GM23338 (cell line): Measurements from ENCODE around the gene ESPN.

Experiments used
- EZH2 ChIP-seq: fragments of 200-600 bp; sonication (generic); IDR thresholded peaks from one replicate; pipeline ENCODE4 v1.8.0; 2017; ENCODE audit warnings: antibody characterized with exemption, mild to moderate bottlenecking, low read depth; ENCODE audit not compliant: unreplicated experiment
- POLR2AphosphoS5 ChIP-seq: IDR thresholded peaks from 2 replicates; pipeline ENCODE4 v1.6.1; 2016; ENCODE audit warnings: antibody characterized with exemption, low read depth
- STAT1 ChIP-seq: IDR thresholded peaks from one replicate; pipeline ENCODE4 v1.6.1; 2016; ENCODE audit warnings: antibody characterized with exemption; ENCODE audit not compliant: unreplicated experiment
- TF ChIP-seq, protein P1 (sequence below), 2 experiments: fragments of 200-600 bp in 1 of 2; sonication (generic) in 1 of 2; conservative IDR thresholded peaks; 2 replicates each; pipeline versions ENCODE4 v1.5.1 to v1.6.1; 2016 to 2017; ENCODE audit warnings: antibody characterized with exemption in 2 of 2, low read depth in 2 of 2, mild to moderate bottlenecking in 2 of 2, moderate library complexity in 1 of 2
- TF ChIP-seq, protein P2 (sequence below): IDR thresholded peaks from 2 replicates; pipeline ENCODE4 v1.6.1; 2016; ENCODE audit warnings: antibody characterized with exemption
- TF ChIP-seq, protein P3 (sequence below): IDR thresholded peaks from one replicate; pipeline ENCODE4 v1.6.1; 2018; ENCODE audit warnings: antibody characterized with exemption; ENCODE audit not compliant: unreplicated experiment

DNA sequence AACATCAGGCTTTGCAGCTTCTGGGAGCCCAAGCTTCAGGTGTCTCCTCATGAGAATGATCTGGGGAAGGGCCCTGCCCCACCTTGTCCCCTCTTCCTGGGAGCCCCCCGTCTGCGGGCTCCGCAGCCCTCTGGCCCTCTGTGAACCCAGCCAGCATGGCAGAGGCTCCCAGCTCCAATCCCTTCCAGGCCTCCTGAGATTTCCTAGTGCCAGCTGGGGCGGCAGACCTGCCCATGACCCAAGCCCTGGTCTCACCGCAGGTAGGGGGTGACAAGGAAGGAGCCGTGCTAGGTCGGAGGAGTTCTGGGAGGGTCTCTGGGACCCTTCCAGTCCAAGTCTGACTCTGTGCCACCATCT is 59.2 kb downstream of the ESPN start:
- TF ChIP-seq, protein P1, sequence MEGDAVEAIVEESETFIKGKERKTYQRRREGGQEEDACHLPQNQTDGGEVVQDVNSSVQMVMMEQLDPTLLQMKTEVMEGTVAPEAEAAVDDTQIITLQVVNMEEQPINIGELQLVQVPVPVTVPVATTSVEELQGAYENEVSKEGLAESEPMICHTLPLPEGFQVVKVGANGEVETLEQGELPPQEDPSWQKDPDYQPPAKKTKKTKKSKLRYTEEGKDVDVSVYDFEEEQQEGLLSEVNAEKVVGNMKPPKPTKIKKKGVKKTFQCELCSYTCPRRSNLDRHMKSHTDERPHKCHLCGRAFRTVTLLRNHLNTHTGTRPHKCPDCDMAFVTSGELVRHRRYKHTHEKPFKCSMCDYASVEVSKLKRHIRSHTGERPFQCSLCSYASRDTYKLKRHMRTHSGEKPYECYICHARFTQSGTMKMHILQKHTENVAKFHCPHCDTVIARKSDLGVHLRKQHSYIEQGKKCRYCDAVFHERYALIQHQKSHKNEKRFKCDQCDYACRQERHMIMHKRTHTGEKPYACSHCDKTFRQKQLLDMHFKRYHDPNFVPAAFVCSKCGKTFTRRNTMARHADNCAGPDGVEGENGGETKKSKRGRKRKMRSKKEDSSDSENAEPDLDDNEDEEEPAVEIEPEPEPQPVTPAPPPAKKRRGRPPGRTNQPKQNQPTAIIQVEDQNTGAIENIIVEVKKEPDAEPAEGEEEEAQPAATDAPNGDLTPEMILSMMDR (conservative IDR thresholded peaks at IDR 0.05; ENCODE audit: low read depth in 2 of 2), result no peak
- TF ChIP-seq POLR2AphosphoS5, result no peak
- TF ChIP-seq STAT1, result no peak
- no peak for TF ChIP-seq EZH2
- TF ChIP-seq, protein P2, sequence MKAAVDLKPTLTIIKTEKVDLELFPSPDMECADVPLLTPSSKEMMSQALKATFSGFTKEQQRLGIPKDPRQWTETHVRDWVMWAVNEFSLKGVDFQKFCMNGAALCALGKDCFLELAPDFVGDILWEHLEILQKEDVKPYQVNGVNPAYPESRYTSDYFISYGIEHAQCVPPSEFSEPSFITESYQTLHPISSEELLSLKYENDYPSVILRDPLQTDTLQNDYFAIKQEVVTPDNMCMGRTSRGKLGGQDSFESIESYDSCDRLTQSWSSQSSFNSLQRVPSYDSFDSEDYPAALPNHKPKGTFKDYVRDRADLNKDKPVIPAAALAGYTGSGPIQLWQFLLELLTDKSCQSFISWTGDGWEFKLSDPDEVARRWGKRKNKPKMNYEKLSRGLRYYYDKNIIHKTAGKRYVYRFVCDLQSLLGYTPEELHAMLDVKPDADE, result no peak
- TF ChIP-seq, protein P3, sequence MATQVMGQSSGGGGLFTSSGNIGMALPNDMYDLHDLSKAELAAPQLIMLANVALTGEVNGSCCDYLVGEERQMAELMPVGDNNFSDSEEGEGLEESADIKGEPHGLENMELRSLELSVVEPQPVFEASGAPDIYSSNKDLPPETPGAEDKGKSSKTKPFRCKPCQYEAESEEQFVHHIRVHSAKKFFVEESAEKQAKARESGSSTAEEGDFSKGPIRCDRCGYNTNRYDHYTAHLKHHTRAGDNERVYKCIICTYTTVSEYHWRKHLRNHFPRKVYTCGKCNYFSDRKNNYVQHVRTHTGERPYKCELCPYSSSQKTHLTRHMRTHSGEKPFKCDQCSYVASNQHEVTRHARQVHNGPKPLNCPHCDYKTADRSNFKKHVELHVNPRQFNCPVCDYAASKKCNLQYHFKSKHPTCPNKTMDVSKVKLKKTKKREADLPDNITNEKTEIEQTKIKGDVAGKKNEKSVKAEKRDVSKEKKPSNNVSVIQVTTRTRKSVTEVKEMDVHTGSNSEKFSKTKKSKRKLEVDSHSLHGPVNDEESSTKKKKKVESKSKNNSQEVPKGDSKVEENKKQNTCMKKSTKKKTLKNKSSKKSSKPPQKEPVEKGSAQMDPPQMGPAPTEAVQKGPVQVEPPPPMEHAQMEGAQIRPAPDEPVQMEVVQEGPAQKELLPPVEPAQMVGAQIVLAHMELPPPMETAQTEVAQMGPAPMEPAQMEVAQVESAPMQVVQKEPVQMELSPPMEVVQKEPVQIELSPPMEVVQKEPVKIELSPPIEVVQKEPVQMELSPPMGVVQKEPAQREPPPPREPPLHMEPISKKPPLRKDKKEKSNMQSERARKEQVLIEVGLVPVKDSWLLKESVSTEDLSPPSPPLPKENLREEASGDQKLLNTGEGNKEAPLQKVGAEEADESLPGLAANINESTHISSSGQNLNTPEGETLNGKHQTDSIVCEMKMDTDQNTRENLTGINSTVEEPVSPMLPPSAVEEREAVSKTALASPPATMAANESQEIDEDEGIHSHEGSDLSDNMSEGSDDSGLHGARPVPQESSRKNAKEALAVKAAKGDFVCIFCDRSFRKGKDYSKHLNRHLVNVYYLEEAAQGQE, result no peak
